HEK293 (cell line): ENCODE measurements around the gene RETREG2.

ENCODE experiments used
- AEBP2 ChIP-seq: fragments of 450-650 bp; formaldehyde crosslinking; IDR thresholded peaks from 2 replicates; pipeline ENCODE4 v1.5.1; 2016; ENCODE audit warnings: missing biosample characterization, missing genetic modification characterization, borderline replicate concordance
- GLIS2 ChIP-seq: fragments of 450-650 bp; formaldehyde crosslinking; IDR thresholded peaks from 2 replicates; pipeline ENCODE4 v1.5.1; 2016; ENCODE audit warnings: missing biosample characterization, missing genetic modification characterization
- KLF1 ChIP-seq: fragments of 450-650 bp; formaldehyde crosslinking; IDR thresholded peaks from 2 replicates; pipeline ENCODE4 v1.5.1; 2016; ENCODE audit warnings: missing biosample characterization, missing genetic modification characterization
- KLF10 ChIP-seq: fragments of 450-650 bp; IDR thresholded peaks from 2 replicates; pipeline ENCODE4 v1.5.1; 2018; ENCODE audit warnings: missing biosample characterization, mild to moderate bottlenecking, missing genetic modification characterization
- KLF8 ChIP-seq: fragments of 450-650 bp; formaldehyde crosslinking; IDR thresholded peaks from 2 replicates; pipeline ENCODE4 v1.5.1; 2016; ENCODE audit warnings: missing biosample characterization, missing genetic modification characterization
- PRDM10 ChIP-seq: fragments of 450-650 bp; formaldehyde crosslinking; IDR thresholded peaks from 2 replicates; pipeline ENCODE4 v1.5.1; 2016; ENCODE audit warnings: missing biosample characterization, missing genetic modification characterization
- RBAK ChIP-seq: fragments of 450-650 bp; formaldehyde crosslinking; IDR thresholded peaks from 2 replicates; pipeline ENCODE4 v1.5.1; 2016; ENCODE audit warnings: missing biosample characterization, missing genetic modification characterization
- SP2 ChIP-seq: fragments of 450-650 bp; formaldehyde crosslinking; IDR thresholded peaks from 2 replicates; pipeline ENCODE4 v1.5.1; 2016; ENCODE audit warnings: missing biosample characterization, missing genetic modification characterization
- SP3 ChIP-seq: fragments of 450-650 bp; formaldehyde crosslinking; IDR thresholded peaks from 2 replicates; pipeline ENCODE4 v1.5.1; 2016; ENCODE audit warnings: missing biosample characterization, missing genetic modification characterization
- SP7 ChIP-seq: fragments of 450-650 bp; formaldehyde crosslinking; IDR thresholded peaks from 2 replicates; pipeline ENCODE4 v1.5.1; 2016; ENCODE audit warnings: missing biosample characterization, missing genetic modification characterization
- ZBTB26 ChIP-seq: fragments of 450-650 bp; formaldehyde crosslinking; optimal IDR thresholded peaks from 2 replicates; pipeline ENCODE3; 2016; ENCODE audit warnings: missing biosample characterization, mild to moderate bottlenecking, missing genetic modification characterization
- ZBTB6 ChIP-seq: fragments of 450-650 bp; formaldehyde crosslinking; IDR thresholded peaks from 2 replicates; pipeline ENCODE4 v1.5.1; 2017; ENCODE audit warnings: missing biosample characterization, missing genetic modification characterization
- ZFHX2 ChIP-seq: fragments of 450-650 bp; formaldehyde crosslinking; conservative IDR thresholded peaks from 2 replicates; pipeline ENCODE4 v1.5.1; 2016; ENCODE audit warnings: missing biosample characterization, missing genetic modification characterization
- ZFP69B ChIP-seq: fragments of 450-650 bp; formaldehyde crosslinking; IDR thresholded peaks from 2 replicates; pipeline ENCODE4 v1.5.1; 2016; ENCODE audit warnings: missing biosample characterization, missing genetic modification characterization
- ZNF114 ChIP-seq: fragments of 450-650 bp; formaldehyde crosslinking; IDR thresholded peaks from 2 replicates; pipeline ENCODE4 v1.5.0; 2017; ENCODE audit warnings: missing biosample characterization, missing genetic modification characterization
- ZNF140 ChIP-seq: fragments of 450-650 bp; formaldehyde crosslinking; IDR thresholded peaks from 2 replicates; pipeline ENCODE4 v1.5.1; 2016; ENCODE audit warnings: missing biosample characterization, missing genetic modification characterization
- ZNF2 ChIP-seq: fragments of 450-650 bp; formaldehyde crosslinking; IDR thresholded peaks from 2 replicates; pipeline ENCODE4 v1.5.1; 2016; ENCODE audit warnings: missing biosample characterization, missing genetic modification characterization
- ZNF324 ChIP-seq: fragments of 450-650 bp; formaldehyde crosslinking; IDR thresholded peaks from 2 replicates; pipeline ENCODE4 v1.5.1; 2016; ENCODE audit warnings: missing biosample characterization, missing genetic modification characterization
- ZNF335 ChIP-seq: fragments of 450-650 bp; formaldehyde crosslinking; conservative IDR thresholded peaks from 2 replicates; pipeline ENCODE4 v1.5.1; 2016; ENCODE audit warnings: missing biosample characterization, missing genetic modification characterization
- ZNF37A ChIP-seq: fragments of 450-650 bp; IDR thresholded peaks from 2 replicates; pipeline ENCODE4 v1.5.1; 2018; ENCODE audit warnings: missing biosample characterization, missing genetic modification characterization
- ZNF473 ChIP-seq: fragments of 450-650 bp; formaldehyde crosslinking; IDR thresholded peaks from 2 replicates; pipeline ENCODE4 v1.5.1; 2017; ENCODE audit warnings: missing biosample characterization, missing genetic modification characterization
- ZNF48 ChIP-seq: fragments of 450-650 bp; formaldehyde crosslinking; IDR thresholded peaks from 2 replicates; pipeline ENCODE4 v1.5.1; 2016; ENCODE audit warnings: missing biosample characterization, missing genetic modification characterization
- ZNF501 ChIP-seq: fragments of 450-650 bp; formaldehyde crosslinking; IDR thresholded peaks from 2 replicates; pipeline ENCODE4 v1.5.1; 2016; ENCODE audit warnings: missing biosample characterization, missing genetic modification characterization
- ZNF518A ChIP-seq: fragments of 450-650 bp; formaldehyde crosslinking; conservative IDR thresholded peaks from 2 replicates; pipeline ENCODE4 v1.5.1; 2016; ENCODE audit warnings: low read depth, missing biosample characterization, missing genetic modification characterization
- ZNF596 ChIP-seq: fragments of 450-650 bp; IDR thresholded peaks from 2 replicates; pipeline ENCODE4 v1.5.0; 2018; ENCODE audit warnings: missing biosample characterization, mild to moderate bottlenecking, missing genetic modification characterization, moderate library complexity
- ZNF624 ChIP-seq: fragments of 450-650 bp; formaldehyde crosslinking; IDR thresholded peaks from 2 replicates; pipeline ENCODE4 v1.5.1; 2017; ENCODE audit warnings: missing biosample characterization, missing genetic modification characterization
- ZNF660 ChIP-seq: fragments of 450-650 bp; IDR thresholded peaks from 2 replicates; pipeline ENCODE4 v1.5.1; 2018; ENCODE audit warnings: missing biosample characterization, mild to moderate bottlenecking, missing genetic modification characterization
- ZNF677 ChIP-seq: fragments of 450-650 bp; IDR thresholded peaks from 2 replicates; pipeline ENCODE4 v1.5.0; 2018; ENCODE audit warnings: missing biosample characterization, mild to moderate bottlenecking, missing genetic modification characterization, moderate library complexity

RETREG2 gene

GRCh38 chr2:219206328-219207133, 28.5 kb downstream of the RETREG2 start, which contains the start of gene ZFAND2B (continued):
- TF ChIP-seq ZNF501 (tag by site-specific recombination): 0 out of 2 replicates have a peak, but pooled peaks have one; percentile 47
- no peak for TF ChIP-seq ZNF518A (tag by site-specific recombination)
- peak; percentile 52 for TF ChIP-seq KLF1
- no peak for TF ChIP-seq ZNF473 (tag by site-specific recombination)
- TF ChIP-seq ZNF140 (tag by site-specific recombination): no peak
- 0 out of 2 replicates have a peak, but pooled peaks have one; percentile 35 for TF ChIP-seq KLF10 (tag by site-specific recombination)
- no peak for TF ChIP-seq ZNF114 (tag by site-specific recombination)
- no peak for TF ChIP-seq ZNF48 (tag by site-specific recombination)
- TF ChIP-seq GLIS2: peak; percentile 65; the same call in 1 of the 2 replicates
- TF ChIP-seq ZNF335 (tag by site-specific recombination): peak; percentile 50
- no peak for TF ChIP-seq ZNF677 (tag by site-specific recombination)
- TF ChIP-seq SP3 (tag by site-specific recombination): peak; percentile 80
- TF ChIP-seq ZNF2: peak; percentile 73; the same call in 1 of the 2 replicates
- TF ChIP-seq RBAK (tag by site-specific recombination): no peak
- peak; percentile 70 for TF ChIP-seq SP2 (tag by site-specific recombination)
- 0 out of 2 replicates have a peak, but pooled peaks have one; percentile 41 for TF ChIP-seq ZNF324 (tag by site-specific recombination)
- TF ChIP-seq SP7 (tag by site-specific recombination): peak; percentile 60
- TF ChIP-seq ZNF596 (tag by site-specific recombination): no peak
- TF ChIP-seq ZFP69B (tag by site-specific recombination): no peak
- 0 out of 2 replicates have a peak, but pooled peaks have one; percentile 22 for TF ChIP-seq PRDM10 (tag by site-specific recombination)
- TF ChIP-seq ZNF660: peak; percentile 48
- TF ChIP-seq ZBTB26 (tag by site-specific recombination): peak; percentile 85
- peak; percentile 25; the same call in 1 of the 2 replicates for TF ChIP-seq ZFHX2
- no peak for TF ChIP-seq ZNF37A (tag by site-specific recombination)
- no peak for TF ChIP-seq ZNF624
- peak; percentile 67; the same call in 1 of the 2 replicates for TF ChIP-seq ZBTB6
- TF ChIP-seq KLF8 (tag by site-specific recombination): peak; percentile 78
- TF ChIP-seq AEBP2 (tag by site-specific recombination): no peak
